ENCODE measurements around the gene USP5.

Gene USP5

DNA sequence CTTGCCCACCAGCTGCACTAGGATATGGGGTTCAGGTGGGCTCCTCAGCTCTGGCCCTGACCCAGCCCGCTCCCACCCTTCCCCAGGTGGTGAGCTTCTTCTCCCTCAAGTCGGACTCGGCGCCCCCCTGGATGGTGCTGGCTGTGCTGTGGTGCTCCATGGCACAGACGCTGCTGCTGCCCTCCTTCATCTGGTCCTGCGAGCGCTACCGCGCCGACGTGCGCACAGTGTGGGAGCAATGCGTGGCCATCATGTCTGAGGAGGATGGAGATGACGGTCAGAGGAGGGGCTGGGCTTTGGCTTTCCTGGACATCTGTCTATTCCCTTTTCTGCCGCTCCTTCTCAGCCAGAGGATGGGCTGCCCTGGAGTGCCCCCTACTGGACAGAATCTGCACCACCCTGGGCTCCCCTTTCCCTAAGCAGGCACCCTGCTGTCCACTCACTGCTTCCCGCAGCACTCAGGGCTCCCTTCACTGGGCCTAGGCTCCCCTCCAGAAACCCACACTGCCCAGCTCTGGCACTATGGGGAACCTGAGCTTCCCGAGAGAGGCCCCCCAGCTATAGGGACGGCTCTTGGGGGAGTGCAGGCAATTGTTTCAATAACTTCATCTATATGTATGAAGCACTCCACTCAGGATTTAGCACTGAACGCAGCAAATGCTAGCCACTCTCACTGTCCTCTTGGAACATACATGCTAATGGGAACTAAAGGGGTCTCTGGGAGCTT, 26.4 kb upstream of the USP5 start:
- peak; percentile 63 to 81 (median 79) for DNase-seq (ENCODE audit: low read depth in 3 of 3)

GRCh38 chr12:6826125-6826733, 25.7 kb upstream of the USP5 start:
- no peak for DNase-seq (ENCODE audit: low read depth in 3 of 3)

GRCh38 chr12:6826734-6827436, 25.1 kb upstream of the USP5 start:
- DNase-seq (ENCODE audit: low read depth in 3 of 3), result no peak

DNA sequence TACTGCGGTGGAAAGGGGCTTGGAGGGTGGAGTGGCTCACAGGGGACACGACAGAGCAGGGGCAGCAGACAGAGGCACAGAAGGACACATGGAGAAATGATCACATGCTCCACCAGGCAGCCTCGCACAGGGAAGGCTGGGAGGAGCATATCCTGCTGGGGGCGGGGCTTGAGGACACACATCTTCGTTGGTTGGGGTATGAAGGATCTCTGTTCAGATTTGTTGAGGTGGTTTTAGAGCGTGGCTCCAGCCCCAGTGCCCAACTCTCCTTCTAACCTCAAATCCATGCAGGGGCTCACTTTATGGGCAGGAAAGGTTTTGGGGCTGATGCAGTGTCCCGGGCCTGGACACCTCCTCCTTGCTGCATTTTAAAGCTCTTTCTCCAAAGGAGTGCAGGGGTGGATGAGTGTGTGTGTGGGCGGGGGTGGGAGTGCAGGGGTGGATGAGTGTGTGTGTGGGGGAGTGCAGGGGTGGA, 24.5 kb upstream of the USP5 start:
- DNase-seq (ENCODE audit: low read depth in 3 of 3), result peak in 2 of 3 donors; percentile 29 to 70

DNA sequence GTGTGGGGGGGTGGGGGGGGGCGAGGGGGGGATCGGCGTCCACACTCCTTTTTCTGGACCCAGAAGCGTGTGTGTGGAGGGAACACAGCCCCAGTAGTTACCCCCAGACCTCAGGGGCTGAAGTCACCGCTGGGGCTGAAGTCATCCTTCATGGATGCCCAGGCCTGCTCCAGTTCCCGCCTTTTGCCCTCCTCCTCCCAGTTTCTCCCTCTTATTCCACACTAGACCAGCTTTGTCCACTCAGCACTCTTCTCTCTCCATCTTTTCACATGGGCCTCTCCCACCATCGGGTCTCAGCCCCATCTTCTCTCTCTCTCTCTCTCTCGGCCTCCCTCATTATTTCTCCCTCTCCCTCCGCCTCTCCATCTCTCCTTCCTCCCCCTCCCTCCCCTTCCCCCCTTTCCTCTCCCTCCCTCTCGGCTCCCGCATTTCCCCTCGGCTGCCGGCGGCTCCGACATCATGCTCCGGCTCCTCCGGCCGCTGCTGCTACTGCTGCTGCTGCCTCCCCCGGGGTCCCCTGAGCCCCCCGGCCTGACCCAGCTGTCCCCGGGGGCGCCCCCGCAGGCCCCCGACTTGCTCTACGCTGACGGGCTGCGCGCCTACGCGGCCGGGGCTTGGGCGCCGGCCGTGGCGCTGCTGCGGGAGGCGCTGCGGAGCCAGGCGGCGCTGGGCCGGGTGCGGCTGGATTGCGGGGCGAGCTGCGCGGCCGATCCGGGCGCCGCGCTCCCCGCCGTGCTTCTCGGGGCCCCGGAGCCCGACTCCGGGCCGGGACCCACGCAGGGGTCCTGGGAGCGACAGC, 23.8 kb upstream of the USP5 start, which contains the start of gene P3H3:
P3H3 (plus strand) TSS at position 426 of the 799 bp plus-strand sequence; CDS start at position 460, 34 bp downstream.
- no peak for DNase-seq (ENCODE audit: low read depth in 3 of 3)

- DNase-seq (ENCODE audit: low read depth in 3 of 3), result no peak
These were observed 23.0 kb upstream of the USP5 start for GRCh38 chr12:6828781-6829535.

- no peak for DNase-seq (ENCODE audit: low read depth in 3 of 3)
These were observed 22.3 kb upstream of the USP5 start for GRCh38 chr12:6829536-6830220.

GRCh38 chr12:6830286-6830890, 21.6 kb upstream of the USP5 start:
- no peak for DNase-seq (ENCODE audit: low read depth in 3 of 3)

- no peak for DNase-seq (ENCODE audit: low read depth in 3 of 3)
These were observed 21.0 kb upstream of the USP5 start for GRCh38 chr12:6830999-6831398.

DNA sequence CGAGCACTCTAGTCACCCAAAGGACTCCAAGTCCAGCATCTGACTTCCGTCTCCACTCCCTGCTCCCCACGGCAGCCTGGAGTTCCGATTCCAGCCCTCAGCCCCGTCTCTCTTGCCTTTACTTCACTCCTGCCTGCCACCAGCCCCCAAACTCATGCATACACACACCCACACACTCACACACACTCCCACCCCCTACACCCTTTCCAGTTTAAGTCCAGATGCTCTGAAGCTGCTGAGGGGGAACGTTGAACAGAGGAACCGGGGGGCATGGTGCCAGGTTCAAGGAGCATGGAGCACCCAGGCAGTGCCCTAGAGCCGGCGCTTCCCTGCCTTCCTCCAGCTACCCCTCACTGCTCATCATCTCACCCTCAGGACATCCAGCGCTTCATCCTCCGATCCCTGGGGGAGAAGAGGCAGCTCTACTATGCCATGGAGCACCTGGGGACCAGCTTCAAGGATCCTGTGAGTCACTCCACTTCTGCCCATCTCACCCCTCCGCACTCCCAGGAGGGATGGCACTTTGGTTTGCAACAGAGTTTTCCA, 20.4 kb upstream of the USP5 start:
- no peak for DNase-seq (ENCODE audit: low read depth in 3 of 3)

GRCh38 chr12:6832125-6832524, 19.8 kb upstream of the USP5 start:
- DNase-seq (ENCODE audit: low read depth in 3 of 3), result no peak

DNA sequence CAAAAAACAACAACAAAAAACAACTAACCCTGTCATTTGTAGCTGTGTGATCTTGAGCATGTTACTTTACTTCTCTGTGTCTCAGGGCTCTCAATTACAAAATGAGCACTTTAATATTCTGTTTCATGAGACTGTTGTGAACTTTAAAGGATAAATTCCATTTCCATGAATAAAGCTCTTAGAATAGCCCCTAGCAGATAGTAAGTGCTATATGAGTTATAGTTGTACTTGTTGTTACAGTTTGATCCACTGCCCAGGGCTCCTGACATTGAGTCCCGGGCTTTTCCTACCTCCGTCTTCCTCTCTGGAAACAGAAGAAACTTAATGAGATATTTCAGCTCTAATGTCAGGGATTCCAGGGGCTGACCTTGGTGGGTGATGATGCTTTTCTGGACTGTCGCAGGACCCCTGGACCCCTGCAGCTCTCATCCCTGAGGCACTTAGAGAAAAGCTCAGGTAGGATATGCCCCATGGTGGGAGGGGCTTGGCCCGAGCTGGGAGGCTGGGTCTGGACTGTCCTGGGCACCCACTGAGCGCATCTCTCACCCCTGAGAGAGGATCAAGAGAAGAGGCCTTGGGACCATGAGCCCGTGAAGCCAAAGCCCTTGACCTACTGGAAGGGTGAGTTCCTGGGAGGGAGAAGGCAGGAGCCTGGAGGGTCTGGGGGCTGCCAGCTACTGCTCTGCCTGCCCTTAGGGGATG, 18.6 kb upstream of the USP5 start:
- no peak for DNase-seq (ENCODE audit: low read depth in 3 of 3)

DNA sequence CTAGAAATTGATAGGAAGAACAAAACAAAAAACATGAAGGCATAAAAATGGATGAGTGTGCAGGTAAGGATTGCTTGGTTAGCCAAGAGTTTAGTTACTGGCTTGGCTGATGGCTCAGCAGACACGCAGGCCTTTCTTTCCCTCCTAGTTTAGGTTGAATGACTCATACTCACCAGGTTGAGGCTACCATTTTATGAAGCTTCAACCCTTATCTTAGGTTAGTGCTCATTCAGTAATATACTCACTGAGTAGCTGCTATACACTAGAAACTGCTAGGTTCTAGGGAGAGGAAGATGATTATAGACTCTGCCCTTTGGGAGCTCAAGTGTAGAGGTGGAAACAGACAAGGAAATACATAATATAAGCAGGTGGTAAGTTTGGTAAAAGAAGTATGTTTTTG, 17.7 kb upstream of the USP5 start:
- no peak for DNase-seq (ENCODE audit: low read depth in 3 of 3)

DNA sequence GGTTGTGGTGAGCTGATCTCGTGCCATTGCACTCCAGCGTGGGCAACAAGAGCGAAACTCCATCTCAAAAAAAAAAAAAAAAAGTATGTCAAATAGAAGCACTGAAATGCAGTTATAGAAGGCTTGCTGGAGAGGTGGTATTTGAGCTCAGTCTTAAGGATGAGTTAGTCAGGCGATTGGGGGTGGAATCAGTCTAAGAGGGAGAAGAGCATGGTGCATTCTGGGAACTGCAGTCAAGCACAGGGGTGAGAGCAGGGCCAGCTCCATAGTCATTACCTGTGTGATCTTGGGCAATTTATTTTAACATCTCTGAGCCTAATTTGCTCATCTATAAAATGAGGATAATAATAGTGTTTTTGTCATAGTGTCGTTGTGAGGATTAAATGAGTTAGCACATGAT, 17.1 kb upstream of the USP5 start:
- DNase-seq (ENCODE audit: low read depth in 3 of 3), result no peak

GRCh38 chr12:6836851-6837250, 15.1 kb upstream of the USP5 start:
- no peak for DNase-seq (ENCODE audit: low read depth in 3 of 3)

DNA sequence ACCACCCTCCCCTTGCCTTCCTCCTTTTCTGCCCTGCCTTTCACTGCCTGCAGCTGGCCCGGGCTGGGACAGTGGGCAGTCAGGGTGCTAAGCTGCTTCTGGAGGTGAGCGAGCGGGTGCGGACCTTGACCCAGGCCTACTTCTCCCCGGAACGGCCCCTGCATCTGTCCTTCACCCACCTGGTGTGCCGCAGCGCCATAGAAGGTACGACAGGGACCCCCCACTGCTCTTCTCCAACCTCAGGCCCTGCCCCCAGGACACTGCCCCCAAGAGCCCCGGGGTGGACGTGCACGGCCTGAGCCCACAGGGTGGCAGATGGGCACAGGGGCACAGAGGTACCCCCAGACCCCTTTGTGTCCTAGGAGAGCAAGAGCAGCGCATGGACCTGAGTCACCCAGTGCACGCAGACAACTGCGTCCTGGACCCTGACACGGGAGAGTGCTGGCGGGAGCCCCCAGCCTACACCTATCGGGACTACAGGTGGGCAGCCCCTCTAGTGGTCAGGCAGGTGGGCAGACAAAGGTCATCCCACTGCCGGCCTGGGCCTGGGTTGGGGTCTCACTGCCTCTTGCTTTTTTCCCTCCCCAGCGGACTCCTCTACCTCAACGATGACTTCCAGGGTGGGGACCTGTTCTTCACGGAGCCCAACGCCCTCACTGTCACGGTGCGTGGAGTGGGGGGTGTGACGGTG, 14.4 kb upstream of the USP5 start:
- no peak for DNase-seq (ENCODE audit: low read depth in 3 of 3)

DNA sequence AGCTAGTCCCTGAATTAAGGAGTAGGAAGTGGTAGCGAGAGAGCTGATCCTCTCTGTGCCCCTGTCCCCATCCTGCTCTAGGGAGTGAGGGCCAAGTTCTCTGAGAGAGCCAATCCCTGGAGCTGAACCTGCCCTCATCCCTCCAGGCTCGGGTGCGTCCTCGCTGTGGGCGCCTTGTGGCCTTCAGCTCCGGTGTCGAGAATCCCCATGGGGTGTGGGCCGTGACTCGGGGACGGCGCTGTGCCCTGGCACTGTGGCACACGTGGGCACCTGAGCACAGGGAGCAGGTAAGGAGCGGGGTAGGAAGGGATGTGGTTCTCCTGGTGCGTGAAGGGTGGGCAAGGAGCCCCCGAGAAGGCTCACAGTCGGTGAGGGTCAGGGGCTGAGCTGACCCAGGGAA, 13.1 kb upstream of the USP5 start:
- DNase-seq (ENCODE audit: low read depth in 3 of 3), result no peak

DNA sequence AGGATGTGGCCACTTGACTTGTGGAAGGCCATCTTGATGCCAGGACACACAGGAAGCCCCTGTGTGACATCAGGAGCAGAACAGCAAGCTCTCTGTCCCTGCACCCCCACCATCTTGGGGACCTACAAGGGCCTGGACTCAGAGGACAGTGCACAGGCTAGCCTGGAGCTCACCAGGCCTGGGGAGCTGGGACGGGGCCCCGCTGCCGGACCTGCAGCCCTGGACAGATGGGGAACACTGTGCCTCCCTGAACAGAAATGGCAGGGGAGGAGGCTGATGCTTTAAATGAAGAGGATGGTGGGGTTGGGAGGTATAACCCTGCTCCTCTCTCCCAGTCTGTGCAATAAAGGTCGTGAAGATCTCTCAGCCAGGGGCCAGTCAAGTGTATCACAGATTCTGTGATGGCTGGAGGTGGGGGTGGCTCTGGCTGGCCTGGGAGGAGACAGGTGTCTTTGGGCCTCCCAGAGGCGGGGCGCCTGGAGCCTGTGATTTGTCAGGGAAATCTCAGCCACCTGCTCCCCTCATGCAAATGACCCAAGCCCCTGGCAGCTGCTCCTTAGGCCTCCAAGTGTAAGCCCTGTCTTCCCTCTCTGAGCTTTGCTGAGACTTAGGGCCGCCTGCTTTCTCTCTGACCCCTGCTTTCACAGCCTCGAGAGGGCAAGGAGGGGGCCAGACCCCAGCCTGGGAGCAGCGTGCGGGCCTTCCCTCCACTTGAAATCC, 12.3 kb upstream of the USP5 start:
- no peak for DNase-seq (ENCODE audit: low read depth in 3 of 3)

Measured in stimulated activated CD4-positive, alpha-beta T cell treated with anti-CD3 and anti-CD28 coated beads, TNF-alpha, amount 100 ng/mL, for 48 hours (primary cell).